Erythroblast (primary cell): ENCODE measurements around the gene CLGN.

Experiments
- GATA1 ChIP-seq: IDR thresholded peaks from 2 replicates; pipeline ENCODE4 v1.6.1; 2011; ENCODE audit warnings: low read depth, mild to moderate bottlenecking, control low read depth, low read length, moderate library complexity
- POLR2A ChIP-seq: IDR thresholded peaks from 2 replicates; pipeline ENCODE4 v1.6.1; 2011; ENCODE audit warnings: mild to moderate bottlenecking, low read length

GRCh38 chr4:140388015-140388414, 39.4 kb downstream of the CLGN start:
- no peak for TF ChIP-seq POLR2A
- TF ChIP-seq GATA1 = no peak
